ENCODE data around the gene WLS.

DNA sequence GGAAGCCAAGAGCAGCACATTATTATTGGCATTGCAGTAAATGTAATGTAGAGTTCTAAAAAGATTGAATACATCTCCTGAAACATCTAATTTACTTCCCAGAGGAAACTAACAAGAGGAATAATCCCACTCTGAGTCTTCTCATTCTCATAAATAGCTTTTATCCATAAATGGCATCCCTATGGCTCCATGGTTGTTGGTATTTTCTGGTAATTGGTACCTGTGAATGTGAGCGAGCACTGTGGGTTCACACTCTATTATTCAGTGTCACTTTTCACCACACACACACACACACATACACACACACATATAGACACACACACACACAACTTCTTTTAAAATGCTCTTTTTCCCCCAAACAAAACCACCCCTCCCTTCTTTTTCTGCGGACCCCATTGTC is 4.7 kb upstream of the WLS start:
- TF ChIP-seq, protein P1, sequence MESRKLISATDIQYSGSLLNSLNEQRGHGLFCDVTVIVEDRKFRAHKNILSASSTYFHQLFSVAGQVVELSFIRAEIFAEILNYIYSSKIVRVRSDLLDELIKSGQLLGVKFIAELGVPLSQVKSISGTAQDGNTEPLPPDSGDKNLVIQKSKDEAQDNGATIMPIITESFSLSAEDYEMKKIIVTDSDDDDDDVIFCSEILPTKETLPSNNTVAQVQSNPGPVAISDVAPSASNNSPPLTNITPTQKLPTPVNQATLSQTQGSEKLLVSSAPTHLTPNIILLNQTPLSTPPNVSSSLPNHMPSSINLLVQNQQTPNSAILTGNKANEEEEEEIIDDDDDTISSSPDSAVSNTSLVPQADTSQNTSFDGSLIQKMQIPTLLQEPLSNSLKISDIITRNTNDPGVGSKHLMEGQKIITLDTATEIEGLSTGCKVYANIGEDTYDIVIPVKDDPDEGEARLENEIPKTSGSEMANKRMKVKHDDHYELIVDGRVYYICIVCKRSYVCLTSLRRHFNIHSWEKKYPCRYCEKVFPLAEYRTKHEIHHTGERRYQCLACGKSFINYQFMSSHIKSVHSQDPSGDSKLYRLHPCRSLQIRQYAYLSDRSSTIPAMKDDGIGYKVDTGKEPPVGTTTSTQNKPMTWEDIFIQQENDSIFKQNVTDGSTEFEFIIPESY (IDR thresholded peaks at IDR 0.05): no peak
- TF ChIP-seq, protein P2, sequence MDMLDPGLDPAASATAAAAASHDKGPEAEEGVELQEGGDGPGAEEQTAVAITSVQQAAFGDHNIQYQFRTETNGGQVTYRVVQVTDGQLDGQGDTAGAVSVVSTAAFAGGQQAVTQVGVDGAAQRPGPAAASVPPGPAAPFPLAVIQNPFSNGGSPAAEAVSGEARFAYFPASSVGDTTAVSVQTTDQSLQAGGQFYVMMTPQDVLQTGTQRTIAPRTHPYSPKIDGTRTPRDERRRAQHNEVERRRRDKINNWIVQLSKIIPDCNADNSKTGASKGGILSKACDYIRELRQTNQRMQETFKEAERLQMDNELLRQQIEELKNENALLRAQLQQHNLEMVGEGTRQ (IDR thresholded peaks at IDR 0.05; ENCODE audit: borderline replicate concordance, low read depth, low read length): no peak
- TF ChIP-seq FOS (IDR thresholded peaks at IDR 0.05; ENCODE audit: borderline replicate concordance, extremely low read depth, insufficient read length) (no peak), CUX1 (IDR thresholded peaks at IDR 0.05; ENCODE audit: insufficient replicate concordance, low read depth, low read length) (no peak), MXI1 (IDR thresholded peaks at IDR 0.05; ENCODE audit: low read depth, low read length) (no peak), CTCF (IDR thresholded peaks at IDR 0.05 in 2 of 3, conservative IDR thresholded peaks at IDR 0.05 in 1 of 3; ENCODE audit: control insufficient read depth in 2 of 3, extremely low read depth in 1 of 3, insufficient read depth in 1 of 3, low read depth in 3 of 3, low read length in 3 of 3) (no peak)

All from GM12878 (cell line).